Glutamatergic neuron (in vitro differentiated cells): ENCODE measurements around the gene SASH1. TPM values are rescaled to one million over a fixed set of nuclear protein-coding genes. Genes with fewer than 3 reads are reported as not detected.

Source experiments
- DNase-seq: peaks from one replicate; pipeline ENCODE4 v3.0.0; 2022
- H3K27ac Mint-ChIP-seq: one replicate; pipeline ENCODE4 v1.8.0; 2020; ENCODE audit warnings: mild to moderate bottlenecking, mixed read lengths, inconsistent platforms; ENCODE audit not compliant: unreplicated experiment
- H3K27me3 Mint-ChIP-seq: one replicate; pipeline ENCODE4 v1.8.0; 2020; ENCODE audit warnings: mild to moderate bottlenecking, moderate library complexity, mixed read lengths, inconsistent platforms; ENCODE audit not compliant: unreplicated experiment
- H3K36me3 Mint-ChIP-seq: one replicate; pipeline ENCODE4 v1.8.0; 2020; ENCODE audit warnings: mild to moderate bottlenecking, mixed read lengths, inconsistent platforms; ENCODE audit not compliant: unreplicated experiment
- H3K4me1 Mint-ChIP-seq: one replicate; pipeline ENCODE4 v1.8.0; 2020; ENCODE audit warnings: mild to moderate bottlenecking, low read depth, mixed read lengths, inconsistent platforms; ENCODE audit not compliant: unreplicated experiment
- H3K4me3 Mint-ChIP-seq: one replicate; pipeline ENCODE4 v1.8.0; 2020; ENCODE audit warnings: mild to moderate bottlenecking, mixed read lengths, inconsistent platforms; ENCODE audit not compliant: unreplicated experiment
- H3K9me3 Mint-ChIP-seq: one replicate; pipeline ENCODE4 v1.8.0; 2020; ENCODE audit warnings: mild to moderate bottlenecking, moderate library complexity, mixed read lengths, inconsistent platforms; ENCODE audit not compliant: unreplicated experiment
- CTCF ChIP-seq: fragments of 200-600 bp; sonication (generic); IDR thresholded peaks from one replicate; pipeline ENCODE4 v1.5.0; 2021; ENCODE audit not compliant: partially characterized antibody, unreplicated experiment
- total RNA-seq: library from RNA; stranded (reverse); fragmentation: NEBNext Ultra II Directional; extraction: Animal tissue kit (Norgen Biotek cat#: 25700); gene quantifications from one replicate; pipeline ENCODE4 v1.2.1, GENCODE V29; 2021; ENCODE audit not compliant: unreplicated experiment

Gene SASH1
- total RNA-seq, 1 donor from 2014 or later: 5.0 TPM

GRCh38 chr6:148548749-148549140, 206.1 kb downstream of the SASH1 start:
- peaks cover 2% of the 10 kb centered on the region for H3K9me3 Mint-ChIP-seq
- peaks cover 1% of the 10 kb centered on the region for H3K4me1 Mint-ChIP-seq
- no peaks in the 10 kb centered on the region for H3K27me3 Mint-ChIP-seq
- TF ChIP-seq CTCF: no peak
- H3K27ac Mint-ChIP-seq: no peak overlapping the region
- H3K36me3 Mint-ChIP-seq: peaks cover 7% of the 10 kb centered on the region
- H3K4me3 Mint-ChIP-seq: no peak overlapping the region
- DNase-seq: no peak

GRCh38 chr6:148550569-148550968, 207.9 kb downstream of the SASH1 start:
- Mint-ChIP-seq H3K4me1 (peaks cover 1% of the 10 kb centered on the region), H3K4me3 (no peak overlapping the region), H3K9me3 (peaks cover 2% of the 10 kb centered on the region), H3K27me3 (no peaks in the 10 kb centered on the region), H3K36me3 (peaks cover 9% of the 10 kb centered on the region), H3K27ac (no peak overlapping the region)
- no peak for TF ChIP-seq CTCF
- no peak for DNase-seq

GRCh38 chr6:148551226-148551625, 208.6 kb downstream of the SASH1 start:
- Mint-ChIP-seq H3K27ac (no peak overlapping the region), H3K36me3 (peaks cover 12% of the 10 kb centered on the region), H3K9me3 (peaks cover 4% of the 10 kb centered on the region), H3K4me3 (no peak overlapping the region), H3K27me3 (no peaks in the 10 kb centered on the region), H3K4me1 (peaks cover 1% of the 10 kb centered on the region)
- TF ChIP-seq CTCF: no peak
- DNase-seq: no peak

DNA sequence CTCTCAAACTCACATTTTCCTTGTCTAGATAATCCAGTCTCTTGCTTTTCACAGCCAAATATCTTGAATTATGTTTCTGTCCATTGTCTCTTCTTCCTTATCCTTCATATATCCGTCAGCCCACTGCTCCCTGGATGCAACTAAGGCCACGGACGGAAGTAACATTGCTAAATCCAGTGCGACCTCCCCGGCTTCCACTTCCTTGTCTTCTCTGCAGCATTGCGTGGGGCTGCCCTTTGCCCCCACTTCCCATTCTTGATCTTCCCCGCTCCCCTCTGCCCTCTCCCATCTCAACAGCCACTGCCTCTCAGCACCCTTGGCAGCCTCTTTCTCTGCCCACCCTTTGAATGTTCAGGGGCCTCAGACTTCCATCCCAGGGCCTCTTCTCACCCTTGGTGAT, 213.8 kb downstream of the SASH1 start:
- DNase-seq: no peak
- Mint-ChIP-seq H3K27me3 (peaks cover 2% of the 10 kb centered on the region), H3K9me3 (peaks cover 3% of the 10 kb centered on the region), H3K4me1 (no peaks in the 10 kb centered on the region), H3K36me3 (peaks cover 17% of the 10 kb centered on the region), H3K4me3 (no peak overlapping the region), H3K27ac (no peak overlapping the region)
- TF ChIP-seq CTCF: no peak

DNA sequence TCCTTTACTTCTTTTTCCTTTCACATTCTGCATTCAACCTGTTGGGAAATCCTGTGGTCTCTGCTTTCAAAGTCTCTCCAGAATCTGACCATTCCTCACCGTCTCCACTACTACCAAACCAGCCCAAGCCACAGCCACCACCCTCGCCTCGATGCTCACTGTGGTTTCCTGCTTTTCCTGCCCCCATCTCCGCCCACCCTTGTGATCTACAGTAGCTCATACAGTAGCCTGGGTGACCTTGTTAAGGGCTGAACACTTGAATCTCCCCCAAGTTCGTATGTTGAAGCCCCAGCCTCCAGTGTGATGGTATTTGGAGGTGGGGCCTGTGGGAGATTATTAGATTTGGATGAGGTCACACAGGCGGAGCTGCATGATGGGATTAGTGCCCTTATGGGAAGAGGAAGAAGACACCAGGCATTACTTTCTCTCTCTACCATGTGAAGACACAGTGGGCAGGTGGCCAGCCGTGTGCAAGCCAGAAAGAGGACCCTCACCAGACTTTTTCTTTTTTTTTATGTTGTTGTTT, 215.2 kb downstream of the SASH1 start:
- Mint-ChIP-seq H3K4me1 (no peaks in the 10 kb centered on the region), H3K36me3 (peaks cover 17% of the 10 kb centered on the region), H3K9me3 (peaks cover 3% of the 10 kb centered on the region), H3K27ac (no peak overlapping the region), H3K4me3 (no peak overlapping the region), H3K27me3 (peaks cover 2% of the 10 kb centered on the region)
- no peak for DNase-seq
- no peak for TF ChIP-seq CTCF
